CD4-positive, alpha-beta T cell (primary cell): Measurements from ENCODE around the gene SCUBE2. TPM values are rescaled to one million over a fixed set of nuclear protein-coding genes. Genes with fewer than 3 reads are reported as not detected.

ENCODE experiments used
- ATAC-seq: fragments of 200-7000 bp; cut with Tn5 transposase; one replicate; pipeline ENCODE4 v1.10.0; 2022; ENCODE audit warnings: mild to moderate bottlenecking; ENCODE audit not compliant: poor library complexity
- CTCF ChIA-PET: fragments of 350-600 bp; sonication (Branson Sonifier 250); formaldehyde crosslinking; loops from one replicate; lab custom pipeline; 2021; ENCODE audit warnings: antibody characterized with exemption, inconsistent platforms; lab: Charles Lee
- POLR2A ChIA-PET: fragments of 350-600 bp; sonication (Branson Sonifier 250); formaldehyde crosslinking; loops from one replicate; lab custom pipeline; 2021; ENCODE audit warnings: antibody characterized with exemption, inconsistent platforms; lab: Charles Lee
- DNase-seq, 14 experiments: peaks; one replicate each; pipeline ENCODE4 v3.0.0-alpha.2; 2013 to 2020; ENCODE audit warnings: mixed read lengths in 2 of 14
- H3K27ac ChIP-seq, 2 donors: one replicate each; pipeline versions ENCODE4 v1.5.1 to v1.7.0; 2013; ENCODE audit warnings: low read length in 2 of 2, low read depth in 1 of 2, mild to moderate bottlenecking in 1 of 2
- H3K27me3 ChIP-seq, 2 experiments: 1 replicate in 1 of 2; 2 replicates in 1 of 2; pipeline versions ENCODE4 v1.6.1 to v1.7.0; 2013; ENCODE audit warnings: low read length in 2 of 2, control low read depth in 1 of 2, mild to moderate bottlenecking in 1 of 2, moderate library complexity in 1 of 2; ENCODE audit not compliant: insufficient read depth in 2 of 2, control insufficient read depth in 1 of 2
- H3K36me3 ChIP-seq: one replicate; pipeline ENCODE4 v1.6.1; 2013; ENCODE audit warnings: low read length, control low read depth; ENCODE audit not compliant: insufficient read depth
- H3K4me1 ChIP-seq: one replicate; pipeline ENCODE4 v1.6.1; 2013; ENCODE audit warnings: low read length, control low read depth; ENCODE audit not compliant: insufficient read depth
- H3K4me3 ChIP-seq: one replicate; pipeline ENCODE4 v1.5.1; 2013; ENCODE audit warnings: mild to moderate bottlenecking, low read length, moderate library complexity
- H3K9me3 ChIP-seq, 2 experiments: 1 replicate in 1 of 2; 2 replicates in 1 of 2; pipeline versions ENCODE4 v1.6.1 to v1.7.0; 2013; ENCODE audit warnings: low read length in 2 of 2, mild to moderate bottlenecking in 2 of 2, control low read depth in 1 of 2, moderate library complexity in 1 of 2; ENCODE audit not compliant: control insufficient read depth in 1 of 2, insufficient read depth in 1 of 2
- H3K27ac Mint-ChIP-seq: one replicate; pipeline ENCODE4 v1.8.0; 2020; ENCODE audit warnings: mixed read lengths
- H3K27me3 Mint-ChIP-seq: one replicate; pipeline ENCODE4 v1.8.0; 2021; ENCODE audit warnings: mixed read lengths
- H3K36me3 Mint-ChIP-seq: one replicate; pipeline ENCODE4 v1.8.0; 2021; ENCODE audit warnings: low read depth, mixed read lengths
- H3K4me1 Mint-ChIP-seq: one replicate; pipeline ENCODE4 v1.8.0; 2021; ENCODE audit warnings: low read depth, mixed read lengths
- H3K4me3 Mint-ChIP-seq: one replicate; pipeline ENCODE4 v1.8.0; 2020; ENCODE audit warnings: mild to moderate bottlenecking, mixed read lengths
- H3K9me3 Mint-ChIP-seq: one replicate; pipeline ENCODE4 v1.8.0; 2020; ENCODE audit warnings: mixed read lengths
- intact Hi-C, 2 experiments: fragments of 100-400 bp; cut with DNase I in 1 of 2; cut with micrococcal nuclease in 1 of 2; formaldehyde crosslinking; loops; one replicate each; pipeline versions ENCODE4 v1.15.1 to v1.9.0; 2023 to 2025; cut with DNase I, micrococcal nuclease
- total RNA-seq, 174 experiments: library from RNA in 2 of 174; stranded (reverse) in 2 of 174; gene quantifications; one replicate each; pipeline ENCODE4 v1.2.3 and lab custom pipeline; 2021 to 2026
- TF ChIP-seq, protein P1 (sequence below): fragments of 200-600 bp; IDR thresholded peaks from one replicate; pipeline ENCODE4 v1.8.0; 2022; ENCODE audit warnings: antibody characterized with exemption, mild to moderate bottlenecking

The SCUBE2 gene
- total RNA-seq, 2 experiments from 2014 or later = 0.17 TPM; not detected in 1

DNA sequence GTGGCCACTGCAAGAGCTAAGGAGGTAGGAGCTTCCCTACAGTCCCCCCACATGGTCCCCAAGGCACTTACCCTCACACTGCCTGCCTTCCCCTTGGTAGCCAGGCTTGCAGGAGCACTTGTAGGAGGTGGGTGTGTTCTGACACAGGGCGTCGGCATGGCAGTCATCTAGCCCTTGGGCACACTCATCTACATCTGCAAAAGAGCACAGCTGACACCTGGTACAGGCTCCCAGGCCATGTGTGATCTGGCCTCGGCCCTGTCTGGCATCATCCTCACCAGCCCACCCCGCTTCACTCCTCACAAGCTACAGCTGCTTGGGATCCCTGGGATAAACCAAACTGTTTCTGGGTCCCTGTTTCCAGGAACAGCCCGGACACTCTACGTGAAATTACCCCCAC, 1.8 kb downstream of the SCUBE2 start:
- Mint-ChIP-seq H3K4me1 (no peaks in the 10 kb centered on the region), H3K27ac (no peak overlapping the region), H3K36me3 (no peaks in the 10 kb centered on the region), H3K9me3 (no peaks in the 10 kb centered on the region), H3K4me3 (no peak overlapping the region), H3K27me3 (peaks cover 64% of the 10 kb centered on the region)
- H3K27ac ChIP-seq = no peak overlapping the region
- peaks cover 7% of the 10 kb centered on the region for H3K4me1 ChIP-seq
- peaks cover 0 to 3% of the 10 kb centered on the region in 2 experiments for H3K9me3 ChIP-seq
- H3K36me3 ChIP-seq = no peaks in the 10 kb centered on the region
- DNase-seq (no peak), ATAC-seq (no peak)
- CTCF ChIA-PET = no interaction called here
- H3K4me3 ChIP-seq = no peak overlapping the region
- TF ChIP-seq, protein P1, sequence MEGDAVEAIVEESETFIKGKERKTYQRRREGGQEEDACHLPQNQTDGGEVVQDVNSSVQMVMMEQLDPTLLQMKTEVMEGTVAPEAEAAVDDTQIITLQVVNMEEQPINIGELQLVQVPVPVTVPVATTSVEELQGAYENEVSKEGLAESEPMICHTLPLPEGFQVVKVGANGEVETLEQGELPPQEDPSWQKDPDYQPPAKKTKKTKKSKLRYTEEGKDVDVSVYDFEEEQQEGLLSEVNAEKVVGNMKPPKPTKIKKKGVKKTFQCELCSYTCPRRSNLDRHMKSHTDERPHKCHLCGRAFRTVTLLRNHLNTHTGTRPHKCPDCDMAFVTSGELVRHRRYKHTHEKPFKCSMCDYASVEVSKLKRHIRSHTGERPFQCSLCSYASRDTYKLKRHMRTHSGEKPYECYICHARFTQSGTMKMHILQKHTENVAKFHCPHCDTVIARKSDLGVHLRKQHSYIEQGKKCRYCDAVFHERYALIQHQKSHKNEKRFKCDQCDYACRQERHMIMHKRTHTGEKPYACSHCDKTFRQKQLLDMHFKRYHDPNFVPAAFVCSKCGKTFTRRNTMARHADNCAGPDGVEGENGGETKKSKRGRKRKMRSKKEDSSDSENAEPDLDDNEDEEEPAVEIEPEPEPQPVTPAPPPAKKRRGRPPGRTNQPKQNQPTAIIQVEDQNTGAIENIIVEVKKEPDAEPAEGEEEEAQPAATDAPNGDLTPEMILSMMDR = no peak
- peaks cover 34 to 44% of the 10 kb centered on the region in 2 experiments for H3K27me3 ChIP-seq
- POLR2A ChIA-PET = no interaction called here
- intact Hi-C loops = no loop called here

DNA sequence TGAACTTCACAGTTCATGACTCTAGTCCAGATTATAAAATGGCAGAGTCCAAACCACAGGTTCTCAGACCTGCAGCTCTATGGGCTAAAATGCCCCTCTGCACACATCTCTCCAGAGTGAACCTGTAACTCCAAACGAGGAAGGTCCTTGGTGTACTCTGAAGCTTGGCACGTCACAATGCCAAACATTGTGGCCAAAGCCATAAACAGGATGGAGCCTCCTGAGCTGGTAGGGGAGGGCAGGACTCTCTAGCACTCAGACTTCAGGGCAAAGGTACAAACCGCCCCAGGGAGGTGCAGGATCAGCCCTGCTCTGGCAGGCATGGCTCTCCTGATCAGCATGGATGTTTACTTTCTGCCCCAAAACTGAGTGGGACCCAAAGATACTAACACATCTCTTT, 2.3 kb downstream of the SCUBE2 start:
- Histone ChIP-seq H3K36me3 (no peaks in the 10 kb centered on the region), H3K27ac (no peak overlapping the region), H3K4me1 (peaks cover 7% of the 10 kb centered on the region), H3K9me3 (peaks cover 0 to 3% of the 10 kb centered on the region in 2 experiments), H3K4me3 (no peak overlapping the region), H3K27me3 (peaks cover 31 to 44% of the 10 kb centered on the region in 2 experiments)
- ChIA-PET CTCF (no interaction called here), POLR2A (no interaction called here)
- Mint-ChIP-seq H3K4me1 (no peaks in the 10 kb centered on the region), H3K4me3 (no peak overlapping the region), H3K27me3 (peaks cover 61% of the 10 kb centered on the region), H3K27ac (no peak overlapping the region), H3K36me3 (no peaks in the 10 kb centered on the region), H3K9me3 (no peaks in the 10 kb centered on the region)
- DNase-seq (no peak), ATAC-seq (no peak)
- intact Hi-C loops = no loop called here
- TF ChIP-seq, protein P1 = no peak

DNA sequence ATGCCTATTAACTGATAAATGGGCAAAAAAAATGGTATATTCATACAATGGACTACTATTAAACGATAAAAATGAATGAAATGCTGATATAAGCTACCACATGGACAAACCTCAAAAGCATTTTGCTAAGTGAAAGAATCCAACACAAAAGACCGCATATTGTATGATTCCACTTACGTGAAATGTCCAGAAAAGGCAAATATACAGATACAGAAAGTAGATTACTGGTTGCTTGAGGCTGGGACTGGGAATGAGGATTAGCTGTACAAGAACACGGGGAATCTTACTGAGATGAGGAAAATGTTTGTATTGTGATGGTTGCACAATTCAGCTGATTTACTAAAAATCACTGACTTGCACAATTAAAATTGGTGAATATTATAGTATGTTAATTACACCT, 8.8 kb downstream of the SCUBE2 start:
- Mint-ChIP-seq H3K4me1 (no peaks in the 10 kb centered on the region), H3K4me3 (no peak overlapping the region), H3K27ac (no peak overlapping the region), H3K9me3 (no peaks in the 10 kb centered on the region), H3K36me3 (no peaks in the 10 kb centered on the region), H3K27me3 (peaks cover 5% of the 10 kb centered on the region)
- Histone ChIP-seq H3K4me1 (no peaks in the 10 kb centered on the region), H3K27ac (no peak overlapping the region), H3K27me3 (no peaks in the 10 kb centered on the region), H3K36me3 (no peaks in the 10 kb centered on the region), H3K4me3 (no peak overlapping the region), H3K9me3 (no peaks in the 10 kb centered on the region)
- ATAC-seq (no peak), DNase-seq (no peak)
- POLR2A ChIA-PET = interaction anchor here (0.6 kb wide), 1 partner anchor 393 kb away, joined by 4 read pairs; no protein-coding TSS in a partner anchor
- TF ChIP-seq, protein P1 = no peak
- intact Hi-C loops = no loop called here
- CTCF ChIA-PET = no interaction called here
